ENCODE measurements around the gene ISL2.
"Not testable (repeated sequence)": the region's sequence is repeated elsewhere in the genome, so short reads cannot be mapped to it uniquely, and the experiment has no call there.

The ISL2 gene

GRCh38 chr15:76296849-76297248 is 39.7 kb upstream of the ISL2 start:
- peaks cover 92% of the 10 kb centered on the region for H3K79me2 ChIP-seq (ENCODE audit: insufficient read depth, low read length)
- H2AFZ ChIP-seq (ENCODE audit: low read length) = no peak overlapping the region
- no peak overlapping the region for H3K9ac ChIP-seq (ENCODE audit: low read length)
- H3K4me1 ChIP-seq (ENCODE audit: insufficient read depth, low read length, severe bottlenecking) = no peaks in the 10 kb centered on the region
- no peak for TF ChIP-seq CTCF (IDR thresholded peaks at IDR 0.05; ENCODE audit: low read length)
- TF ChIP-seq EZH2 (IDR thresholded peaks at IDR 0.05; ENCODE audit: borderline replicate concordance, low read length) = no peak
- no peaks in the 10 kb centered on the region for H3K9me3 ChIP-seq (ENCODE audit: low read length)
- H3K4me3 ChIP-seq (ENCODE audit: low read depth, low read length, poor library complexity, severe bottlenecking) = no peak overlapping the region
- H3K27me3 ChIP-seq (ENCODE audit: insufficient read depth, low read length) = no peaks in the 10 kb centered on the region
- no peak overlapping the region for H3K4me2 ChIP-seq (ENCODE audit: low read length)
- H4K20me1 ChIP-seq (ENCODE audit: insufficient read depth, low read length) = peaks cover 4% of the 10 kb centered on the region; the same call in 1 of the 2 replicates
- H3K9me2 ChIP-seq (ENCODE audit: low read depth, low read length) = no peaks in the 10 kb centered on the region
- H3F3A ChIP-seq (ENCODE audit: insufficient read depth, low read length) = no peaks in the 10 kb centered on the region
- H3K27ac ChIP-seq (ENCODE audit: low read depth, low read length, poor library complexity, severe bottlenecking) = no peak overlapping the region
- peaks cover 27% of the 10 kb centered on the region for H3K36me3 ChIP-seq (ENCODE audit: insufficient read depth, low read length)

GRCh38 chr15:76297951-76298350 is 38.6 kb upstream of the ISL2 start:
- peaks cover 94% of the 10 kb centered on the region for H3K79me2 ChIP-seq (ENCODE audit: insufficient read depth, low read length)
- not testable (repeated sequence) for H4K20me1 ChIP-seq (ENCODE audit: insufficient read depth, low read length); H3K4me2 ChIP-seq (ENCODE audit: low read length)

GRCh38 chr15:76298986-76299385 is 37.6 kb upstream of the ISL2 start:
- H3K9me3 ChIP-seq (ENCODE audit: low read length) = no peaks in the 10 kb centered on the region
- no peak overlapping the region for H3K27ac ChIP-seq (ENCODE audit: low read depth, low read length, poor library complexity, severe bottlenecking)
- TF ChIP-seq EZH2 (IDR thresholded peaks at IDR 0.05; ENCODE audit: borderline replicate concordance, low read length) = no peak
- no peak for TF ChIP-seq CTCF (IDR thresholded peaks at IDR 0.05; ENCODE audit: low read length)
- H3F3A ChIP-seq (ENCODE audit: insufficient read depth, low read length) = no peaks in the 10 kb centered on the region
- peaks cover 94% of the 10 kb centered on the region for H3K79me2 ChIP-seq (ENCODE audit: insufficient read depth, low read length)
- no peaks in the 10 kb centered on the region for H3K9me2 ChIP-seq (ENCODE audit: low read depth, low read length)
- H3K4me3 ChIP-seq (ENCODE audit: low read depth, low read length, poor library complexity, severe bottlenecking) = no peak overlapping the region
- no peaks in the 10 kb centered on the region for H3K4me1 ChIP-seq (ENCODE audit: insufficient read depth, low read length, severe bottlenecking)
- peaks cover 17% of the 10 kb centered on the region; the same call in 1 of the 2 replicates for H3K36me3 ChIP-seq (ENCODE audit: insufficient read depth, low read length)
- H3K27me3 ChIP-seq (ENCODE audit: insufficient read depth, low read length) = no peaks in the 10 kb centered on the region
- H3K4me2 ChIP-seq (ENCODE audit: low read length) = no peak overlapping the region
- no peak overlapping the region for H3K9ac ChIP-seq (ENCODE audit: low read length)
- no peak overlapping the region for H2AFZ ChIP-seq (ENCODE audit: low read length)
- H4K20me1 ChIP-seq (ENCODE audit: insufficient read depth, low read length) = peaks cover 4% of the 10 kb centered on the region; the same call in 1 of the 2 replicates

More at GRCh38 chr15:76297951-76298350, 38.6 kb upstream of the ISL2 start:
- not testable (repeated sequence) for H3K9me2 ChIP-seq (ENCODE audit: low read depth, low read length); H3K9ac ChIP-seq (ENCODE audit: low read length); H3K9me3 ChIP-seq (ENCODE audit: low read length); H3F3A ChIP-seq (ENCODE audit: insufficient read depth, low read length); H3K27ac ChIP-seq (ENCODE audit: low read depth, low read length, poor library complexity, severe bottlenecking); H3K4me1 ChIP-seq (ENCODE audit: insufficient read depth, low read length, severe bottlenecking); H3K27me3 ChIP-seq (ENCODE audit: insufficient read depth, low read length); H2AFZ ChIP-seq (ENCODE audit: low read length); H3K4me3 ChIP-seq (ENCODE audit: low read depth, low read length, poor library complexity, severe bottlenecking)
- peaks cover 20% of the 10 kb centered on the region; the same call in 1 of the 2 replicates for H3K36me3 ChIP-seq (ENCODE audit: insufficient read depth, low read length)

GRCh38 chr15:76299786-76300185 is 36.8 kb upstream of the ISL2 start:
- Histone ChIP-seq H3K9ac (ENCODE audit: low read length) (no peak overlapping the region), H3K4me3 (ENCODE audit: low read depth, low read length, poor library complexity, severe bottlenecking) (no peak overlapping the region), H3K9me2 (ENCODE audit: low read depth, low read length) (no peaks in the 10 kb centered on the region), H2AFZ (ENCODE audit: low read length) (no peak overlapping the region), H3K4me2 (ENCODE audit: low read length) (no peak overlapping the region), H3F3A (ENCODE audit: insufficient read depth, low read length) (no peaks in the 10 kb centered on the region), H3K36me3 (ENCODE audit: insufficient read depth, low read length) (peaks cover 14% of the 10 kb centered on the region; the same call in 1 of the 2 replicates), H3K4me1 (ENCODE audit: insufficient read depth, low read length, severe bottlenecking) (no peaks in the 10 kb centered on the region), H3K79me2 (ENCODE audit: insufficient read depth, low read length) (peaks cover 95% of the 10 kb centered on the region), H3K9me3 (ENCODE audit: low read length) (no peaks in the 10 kb centered on the region), H4K20me1 (ENCODE audit: insufficient read depth, low read length) (peaks cover 4% of the 10 kb centered on the region; the same call in 1 of the 2 replicates), H3K27me3 (ENCODE audit: insufficient read depth, low read length) (no peaks in the 10 kb centered on the region), H3K27ac (ENCODE audit: low read depth, low read length, poor library complexity, severe bottlenecking) (no peak overlapping the region)
- TF ChIP-seq EZH2 (IDR thresholded peaks at IDR 0.05; ENCODE audit: borderline replicate concordance, low read length) = no peak
- no peak for TF ChIP-seq CTCF (IDR thresholded peaks at IDR 0.05; ENCODE audit: low read length)
